ENCODE data around the gene MAPK8IP1. TPM values are rescaled to one million over a fixed set of nuclear protein-coding genes. Genes with fewer than 3 reads are reported as not detected.

The MAPK8IP1 gene
- total RNA-seq, 1 experiment from 2014 or later = not detected

Other genes with a start within 250 kb of the MAPK8IP1 start
- gene CHST1, start 220.0 kb upstream of the MAPK8IP1 start, total RNA-seq (2014; rRNA removed; shearing (Covaris generic); ENCODE audit: low replicate concordance) = 0.25 TPM in 1 of 2 replicates, not detected in the other
- gene SLC35C1, start 80.5 kb upstream of the MAPK8IP1 start, total RNA-seq (2014; rRNA removed; shearing (Covaris generic); ENCODE audit: low replicate concordance) = 4.5 and 4.8 TPM in 2 replicates
- 12.5 and 16.1 TPM in 2 replicates for gene CRY2, start 38.2 kb upstream of the MAPK8IP1 start, total RNA-seq (2014; rRNA removed; shearing (Covaris generic); ENCODE audit: low replicate concordance)
- 2.3 and 3.9 TPM in 2 replicates for gene FREY1, start 21.6 kb downstream of the MAPK8IP1 start, total RNA-seq (2014; rRNA removed; shearing (Covaris generic); ENCODE audit: low replicate concordance)
- 83.3 and 89.3 TPM in 2 replicates for gene PEX16, start 32.2 kb downstream of the MAPK8IP1 start, total RNA-seq (2014; rRNA removed; shearing (Covaris generic); ENCODE audit: low replicate concordance)
- 9.5 and 10.8 TPM in 2 replicates for gene LARGE2, start 37.0 kb downstream of the MAPK8IP1 start, total RNA-seq (2014; rRNA removed; shearing (Covaris generic); ENCODE audit: low replicate concordance)
- gene PHF21A, start 235.8 kb downstream of the MAPK8IP1 start, total RNA-seq (2014; rRNA removed; shearing (Covaris generic); ENCODE audit: low replicate concordance) = 33.0 and 51.7 TPM in 2 replicates

All from Karpas-422 (cell line).